Transverse colon (tissue), 4 donors: Measurements from ENCODE around the gene COMMD2. TPM values are rescaled to one million over a fixed set of nuclear protein-coding genes. Genes with fewer than 3 reads are reported as not detected.

Experiments used
- DNase-seq: peaks from one replicate; pipeline ENCODE4 v3.0.0-alpha.2; 2019
- H3K27ac ChIP-seq, 4 donors: fragments of 200-600 bp; sonication (generic); 2 replicates each; pipeline ENCODE4 v1.5.1; 2016 to 2018; ENCODE audit warnings: inconsistent platforms in 4 of 4
- H3K27me3 ChIP-seq: fragments of 200-600 bp; sonication (generic); 2 replicates; pipeline ENCODE4 v1.5.1; 2017; ENCODE audit warnings: inconsistent platforms
- H3K36me3 ChIP-seq, 4 donors: fragments of 200-600 bp; sonication (generic); 2 replicates each; pipeline ENCODE4 v1.5.1; 2017 to 2019; ENCODE audit warnings: inconsistent platforms in 4 of 4
- H3K4me1 ChIP-seq, 4 donors: fragments of 200-600 bp; sonication (generic); 2 replicates each; pipeline ENCODE4 v1.5.1; 2017 to 2020; ENCODE audit warnings: inconsistent platforms in 4 of 4
- H3K4me3 ChIP-seq, 4 donors: fragments of 200-600 bp; sonication (generic); 1 replicate in 1 of 4; 2 replicates in 3 of 4; pipeline versions ENCODE4 v1.5.1 to v1.6.1; 2017 to 2019; ENCODE audit warnings: inconsistent platforms in 4 of 4
- H3K9me3 ChIP-seq, 2 donors: fragments of 200-600 bp; sonication (generic); 2 replicates each; pipeline ENCODE4 v1.5.1; 2017 to 2019; ENCODE audit warnings: inconsistent platforms in 2 of 2
- EP300 ChIP-seq: sonication (generic); formaldehyde crosslinking; IDR thresholded peaks from one replicate; pipeline ENCODE4 v1.6.1; 2017; ENCODE audit warnings: antibody characterized with exemption, low read depth
- POLR2A ChIP-seq: fragments of 450-650 bp; IDR thresholded peaks from one replicate; pipeline ENCODE4 v1.6.1; 2016; ENCODE audit warnings: antibody characterized with exemption, mild to moderate bottlenecking, moderate library complexity
- POLR2AphosphoS5 ChIP-seq, 3 donors: sonication (generic); formaldehyde crosslinking; IDR thresholded peaks; one replicate each; pipeline ENCODE4 v1.6.1; 2016; ENCODE audit warnings: antibody characterized with exemption in 3 of 3
- WGBS, 2 donors: methylation state at CpG; one replicate each; pipeline ENCODE4 v1.1.5; 2018; ENCODE audit warnings: low coverage in 1 of 2; 5-methylcytosine and 5-hydroxymethylcytosine counted together
- in situ Hi-C, 4 donors: fragments of 200-750 bp; cut with MboI; loops; one replicate each; pipeline versions ENCODE4 v1.15.0 to v1.15.1; 2017; ENCODE audit warnings: low sequenced_read_pairs in 3 of 4, low pct_ligation_motif_present in 1 of 4, low pct_unique_long_range_greater_than_20kb in 1 of 4
- intact Hi-C: fragments of 100-400 bp; cut with DNase I; formaldehyde crosslinking; loops from one replicate; pipeline ENCODE4 v1.15.1; 2023; ENCODE audit warnings: low total_unique reads
- total RNA-seq, 4 donors: library from RNA; depleted of rRNA; stranded (reverse); fragments of >200 nt; gene quantifications; one replicate each; pipeline ENCODE4 v1.1.0, GENCODE V29; 2016
- TF ChIP-seq, protein P1 (sequence below), 5 experiments: fragments of 200-600 bp in 3 of 5; fragments of 450-650 bp in 2 of 5; sonication (generic) in 3 of 5; IDR thresholded peaks; 1 replicate in 2 of 5; 2 replicates in 3 of 5; pipeline ENCODE4 v1.5.1; 2016 to 2017; ENCODE audit warnings: antibody characterized with exemption in 5 of 5, inconsistent platforms in 3 of 5, mild to moderate bottlenecking in 2 of 5, moderate library complexity in 1 of 5

The COMMD2 gene
- total RNA-seq, 4 donors from 2014 or later = 11.3 to 20.2 (median 16.1) TPM

DNA sequence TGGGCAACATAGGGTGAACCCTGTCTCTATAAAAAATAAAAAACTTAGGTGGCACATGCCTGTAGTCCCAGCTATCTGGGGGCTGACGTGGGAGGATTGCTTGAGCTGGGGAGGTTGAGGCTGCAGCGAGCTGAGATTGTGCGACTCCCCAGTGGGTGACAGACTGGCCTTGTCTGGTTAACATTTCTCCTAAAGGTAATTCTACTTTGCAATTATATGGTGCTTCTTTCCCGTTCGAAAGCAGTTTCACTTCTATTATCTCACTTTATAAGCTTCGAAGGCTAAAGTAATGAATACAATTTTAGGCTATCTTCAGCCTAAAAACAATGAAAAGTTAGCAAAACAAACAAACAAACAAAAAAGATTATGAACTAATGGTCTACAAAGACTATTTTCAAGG is 35.3 kb downstream of the COMMD2 start:
- intact Hi-C loops = loop anchor here (5.0 kb wide), 1 partner anchor 205 kb away; no protein-coding TSS in a partner anchor
- no peak for DNase-seq

DNA sequence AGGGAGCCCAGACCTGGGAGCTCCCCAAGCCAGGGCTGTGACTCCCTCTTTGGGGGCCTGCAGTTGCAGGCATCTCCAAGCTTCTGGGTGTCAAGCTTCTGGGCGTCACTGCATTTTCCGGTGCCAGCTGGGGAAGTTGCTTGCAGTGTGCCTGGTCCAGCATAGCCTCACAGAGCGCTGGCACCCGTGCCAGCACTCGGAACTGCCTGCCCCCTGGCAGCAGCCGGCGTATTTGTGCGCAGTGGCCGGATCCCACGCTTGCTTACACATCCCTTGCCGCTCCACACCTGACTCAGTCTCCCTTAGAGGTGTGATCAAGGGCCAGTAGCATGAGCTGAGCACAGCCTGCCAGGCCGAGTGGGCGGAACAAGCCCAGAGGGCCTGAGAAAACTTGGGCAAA is 37.0 kb downstream of the COMMD2 start:
- H3K27me3 ChIP-seq = no peaks in the 10 kb centered on the region
- TF ChIP-seq EP300 (no peak), POLR2AphosphoS5 (IDR thresholded peaks at IDR 0.05) (no peak), POLR2A (no peak)
- TF ChIP-seq, protein P1, sequence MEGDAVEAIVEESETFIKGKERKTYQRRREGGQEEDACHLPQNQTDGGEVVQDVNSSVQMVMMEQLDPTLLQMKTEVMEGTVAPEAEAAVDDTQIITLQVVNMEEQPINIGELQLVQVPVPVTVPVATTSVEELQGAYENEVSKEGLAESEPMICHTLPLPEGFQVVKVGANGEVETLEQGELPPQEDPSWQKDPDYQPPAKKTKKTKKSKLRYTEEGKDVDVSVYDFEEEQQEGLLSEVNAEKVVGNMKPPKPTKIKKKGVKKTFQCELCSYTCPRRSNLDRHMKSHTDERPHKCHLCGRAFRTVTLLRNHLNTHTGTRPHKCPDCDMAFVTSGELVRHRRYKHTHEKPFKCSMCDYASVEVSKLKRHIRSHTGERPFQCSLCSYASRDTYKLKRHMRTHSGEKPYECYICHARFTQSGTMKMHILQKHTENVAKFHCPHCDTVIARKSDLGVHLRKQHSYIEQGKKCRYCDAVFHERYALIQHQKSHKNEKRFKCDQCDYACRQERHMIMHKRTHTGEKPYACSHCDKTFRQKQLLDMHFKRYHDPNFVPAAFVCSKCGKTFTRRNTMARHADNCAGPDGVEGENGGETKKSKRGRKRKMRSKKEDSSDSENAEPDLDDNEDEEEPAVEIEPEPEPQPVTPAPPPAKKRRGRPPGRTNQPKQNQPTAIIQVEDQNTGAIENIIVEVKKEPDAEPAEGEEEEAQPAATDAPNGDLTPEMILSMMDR (IDR thresholded peaks at IDR 0.05) = no peak
- peaks cover 0 to 8% (median 3%) of the 10 kb centered on the region in 4 donors for H3K4me1 ChIP-seq
- intact Hi-C loops = loop anchor here (5.0 kb wide), 1 partner anchor 203 kb away; no protein-coding TSS in a partner anchor
- in situ Hi-C loops = loop anchor here in 3 of 4 donors (5.0 to 25.0 kb wide), 2 partner anchors 203 kb away; no protein-coding TSS in a partner anchor
- H3K27ac ChIP-seq = no peak overlapping the region
- no peaks in the 10 kb centered on the region for H3K9me3 ChIP-seq
- DNase-seq = no peak
- 95% methylated on average over 13 of the region's 13 CpGs; no CpG with 5 or more reads in 1 of the 2 donors for WGBS, 2 donors
- H3K4me3 ChIP-seq = no peak overlapping the region
- no peaks in the 10 kb centered on the region for H3K36me3 ChIP-seq

More for the DNA sequence above, 35.3 kb downstream of the COMMD2 start:
- Histone ChIP-seq H3K9me3 (peaks cover 8 to 10% of the 10 kb centered on the region in 2 donors), H3K27ac (no peak overlapping the region), H3K4me1 (peaks cover 0 to 8% (median 3%) of the 10 kb centered on the region in 4 donors), H3K4me3 (peak overlapping the region in 1 of 4 donors; percentile 39), H3K27me3 (no peaks in the 10 kb centered on the region), H3K36me3 (no peaks in the 10 kb centered on the region)
- in situ Hi-C loops = loop anchor here in 3 of 4 donors (5.0 to 25.0 kb wide), 2 partner anchors 205 kb away; no protein-coding TSS in a partner anchor
- 36 to 46% methylated on average over 6 of the region's 6 CpGs for WGBS, 2 donors
- no peak for TF ChIP-seq POLR2AphosphoS5 (IDR thresholded peaks at IDR 0.05)
- TF ChIP-seq EP300 = no peak
- TF ChIP-seq POLR2A = no peak
- TF ChIP-seq, protein P1 (IDR thresholded peaks at IDR 0.05) = no peak

DNA sequence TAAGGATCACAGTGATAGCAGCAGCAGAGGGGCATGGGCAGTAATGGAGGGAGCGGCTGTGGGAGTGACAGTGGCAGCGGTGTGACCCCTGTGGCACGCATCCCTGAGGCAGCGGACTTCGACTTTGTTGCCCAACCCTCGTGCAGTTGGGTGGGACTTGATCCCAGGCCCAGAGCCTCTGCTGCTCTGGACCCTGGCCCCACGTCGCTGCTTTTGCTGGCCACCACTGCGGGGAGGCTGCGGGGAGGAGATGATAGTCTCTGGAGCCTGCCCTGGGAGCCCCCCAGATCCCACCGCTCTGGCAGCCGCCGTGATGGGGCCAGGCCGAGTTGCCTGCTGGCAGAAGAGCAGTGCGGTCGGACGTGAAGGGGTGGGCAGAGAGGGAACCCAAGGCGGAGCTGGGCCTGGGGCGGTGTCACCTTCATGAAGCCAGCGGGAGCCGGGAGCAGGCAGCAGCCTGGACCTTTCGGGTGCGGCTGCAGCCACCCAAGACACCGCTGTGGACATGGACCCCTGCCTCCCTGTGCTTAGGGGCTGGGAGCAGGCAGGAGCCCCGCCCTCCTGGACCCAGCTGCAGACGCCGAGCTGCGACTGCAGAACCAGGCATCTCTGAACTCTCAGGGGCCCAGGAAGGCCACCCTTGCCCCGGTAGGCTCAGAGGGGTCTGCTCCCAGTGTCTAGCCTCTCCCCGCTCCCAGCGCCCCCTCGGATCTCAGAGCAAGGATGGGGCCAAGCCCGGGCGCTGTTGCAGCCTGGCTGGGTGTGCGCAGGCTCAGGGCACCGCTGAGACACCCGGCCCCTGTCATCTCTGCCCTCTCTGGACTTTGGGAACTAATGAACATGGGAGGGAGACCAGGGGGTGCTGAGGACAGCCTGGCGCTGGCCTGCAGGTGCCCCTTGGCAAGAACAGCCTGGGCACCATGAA is 38.3 kb downstream of the COMMD2 start:
- TF ChIP-seq, protein P1 (IDR thresholded peaks at IDR 0.05) = no peak
- TF ChIP-seq POLR2AphosphoS5 (IDR thresholded peaks at IDR 0.05) (no peak), EP300 (no peak), POLR2A (no peak)
- Histone ChIP-seq H3K36me3 (no peaks in the 10 kb centered on the region), H3K4me1 (peaks cover 0 to 8% (median 3%) of the 10 kb centered on the region in 4 donors), H3K9me3 (no peaks in the 10 kb centered on the region), H3K27me3 (no peaks in the 10 kb centered on the region), H3K4me3 (no peak overlapping the region), H3K27ac (no peak overlapping the region)
- intact Hi-C loops (no loop called here), in situ Hi-C loops (loop anchor here in 2 of 4 donors (25.0 kb wide), 1 partner anchor 202 kb away; no protein-coding TSS in a partner anchor)
- DNase-seq = no peak
- WGBS, 2 donors = 88% methylated on average over 32 of the region's 38 CpGs; no CpG with 5 or more reads in 1 of the 2 donors

DNA sequence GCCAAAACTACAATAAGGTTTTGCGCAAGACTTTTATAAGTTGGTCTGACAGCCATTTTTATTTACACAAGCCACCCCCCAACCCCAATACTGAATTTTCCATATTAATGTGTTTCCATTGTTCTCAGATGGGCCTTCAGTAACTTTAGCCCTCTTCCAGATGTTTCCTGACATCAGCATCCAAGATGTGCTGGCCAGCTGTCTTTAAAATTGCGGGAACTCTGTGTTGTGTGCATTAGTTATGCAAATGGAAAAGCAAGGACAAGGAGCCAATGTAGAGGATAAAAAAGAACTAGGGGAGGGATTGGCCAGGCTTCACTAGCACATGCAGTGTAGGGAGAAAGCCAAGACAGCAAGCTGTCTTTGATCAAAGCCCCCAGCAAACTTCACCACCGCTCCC is 45.4 kb downstream of the COMMD2 start:
- in situ Hi-C loops = loop anchor here in 2 of 4 donors (25.0 kb wide), 1 partner anchor 195 kb away; no protein-coding TSS in a partner anchor
- intact Hi-C loops = no loop called here

More for the DNA sequence above, 45.4 kb downstream of the COMMD2 start:
- no peak overlapping the region for H3K27ac ChIP-seq
- 84 to 89% methylated on average over 3 of the region's 3 CpGs for WGBS, 2 donors
- peaks cover 0 to 3% (median 0%) of the 10 kb centered on the region in 4 donors for H3K4me1 ChIP-seq
- TF ChIP-seq POLR2A = no peak
- TF ChIP-seq EP300 = no peak
- no peak for TF ChIP-seq POLR2AphosphoS5 (IDR thresholded peaks at IDR 0.05)
- TF ChIP-seq, protein P1 (IDR thresholded peaks at IDR 0.05) = no peak
- no peaks in the 10 kb centered on the region for H3K9me3 ChIP-seq
- no peak overlapping the region for H3K4me3 ChIP-seq
- no peak for DNase-seq
- no peaks in the 10 kb centered on the region for H3K27me3 ChIP-seq
- no peaks in the 10 kb centered on the region for H3K36me3 ChIP-seq
